ENCODE results near the gene NBL1.

Gene NBL1

DNA sequence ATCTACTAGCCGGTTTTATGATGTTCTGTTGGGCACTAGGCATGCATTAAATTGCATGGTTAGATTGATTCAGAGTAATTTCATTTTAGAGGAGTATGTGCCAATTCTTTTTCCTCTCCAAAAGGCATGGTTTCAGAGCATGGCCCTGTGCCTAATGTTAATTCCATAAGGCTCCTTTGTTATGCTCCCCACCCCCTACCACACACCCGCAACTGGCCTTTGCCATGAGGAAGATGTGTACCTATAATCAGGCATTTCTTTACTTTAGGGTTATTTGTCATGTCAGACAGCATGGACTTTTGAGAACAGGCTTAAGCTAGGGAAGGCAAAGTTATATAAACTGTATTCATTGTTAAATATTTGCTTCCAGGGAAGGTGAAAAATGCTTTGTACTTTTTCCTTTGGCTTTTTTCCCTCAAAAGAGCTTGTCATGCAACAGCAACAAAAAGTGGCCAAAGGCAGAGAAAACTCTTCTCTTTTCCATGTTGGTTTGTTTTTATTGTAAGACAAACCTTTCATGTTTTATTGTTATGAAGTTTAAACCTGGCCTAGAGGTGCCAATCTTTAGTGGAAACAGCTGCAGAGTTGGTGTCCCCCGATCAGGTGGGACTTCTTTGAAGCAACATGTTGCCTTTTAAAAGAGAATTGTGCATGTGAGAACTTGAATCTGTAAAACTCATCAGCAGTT, 24.3 kb upstream of the NBL1 start:
- ChIA-PET CTCF (no interaction called here), POLR2A (ENCODE audit: low non-redundant PET) (no interaction called here)
- TF ChIP-seq, protein P1, sequence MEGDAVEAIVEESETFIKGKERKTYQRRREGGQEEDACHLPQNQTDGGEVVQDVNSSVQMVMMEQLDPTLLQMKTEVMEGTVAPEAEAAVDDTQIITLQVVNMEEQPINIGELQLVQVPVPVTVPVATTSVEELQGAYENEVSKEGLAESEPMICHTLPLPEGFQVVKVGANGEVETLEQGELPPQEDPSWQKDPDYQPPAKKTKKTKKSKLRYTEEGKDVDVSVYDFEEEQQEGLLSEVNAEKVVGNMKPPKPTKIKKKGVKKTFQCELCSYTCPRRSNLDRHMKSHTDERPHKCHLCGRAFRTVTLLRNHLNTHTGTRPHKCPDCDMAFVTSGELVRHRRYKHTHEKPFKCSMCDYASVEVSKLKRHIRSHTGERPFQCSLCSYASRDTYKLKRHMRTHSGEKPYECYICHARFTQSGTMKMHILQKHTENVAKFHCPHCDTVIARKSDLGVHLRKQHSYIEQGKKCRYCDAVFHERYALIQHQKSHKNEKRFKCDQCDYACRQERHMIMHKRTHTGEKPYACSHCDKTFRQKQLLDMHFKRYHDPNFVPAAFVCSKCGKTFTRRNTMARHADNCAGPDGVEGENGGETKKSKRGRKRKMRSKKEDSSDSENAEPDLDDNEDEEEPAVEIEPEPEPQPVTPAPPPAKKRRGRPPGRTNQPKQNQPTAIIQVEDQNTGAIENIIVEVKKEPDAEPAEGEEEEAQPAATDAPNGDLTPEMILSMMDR (conservative IDR thresholded peaks at IDR 0.05; ENCODE audit: low read depth), result no peak
- no peak for DNase-seq (ENCODE audit: low spot score)
- no peak overlapping the region for H3K27ac ChIP-seq

DNA sequence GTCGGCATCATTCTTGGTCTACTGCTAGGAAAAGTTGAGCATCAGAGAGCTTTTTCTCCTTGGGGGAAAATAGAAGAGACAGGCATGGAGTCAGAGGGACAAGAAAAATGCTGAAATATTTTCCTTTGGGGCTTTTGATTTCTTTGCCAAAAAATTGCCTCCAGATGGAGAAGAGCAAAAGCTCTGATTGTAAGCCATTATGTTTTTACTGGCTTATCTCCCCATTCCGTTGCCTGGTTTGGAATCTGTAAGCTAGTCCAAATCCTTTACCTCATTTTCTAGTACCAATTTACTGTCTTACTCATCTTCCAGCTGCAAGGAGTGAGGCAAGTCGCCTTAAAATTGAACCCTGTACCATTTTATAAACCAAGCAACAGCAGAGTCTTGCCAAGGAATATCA, 23.3 kb upstream of the NBL1 start:
- DNase-seq (ENCODE audit: low spot score), result no peak
- CTCF ChIA-PET, result interaction anchor here (0.6 kb wide), 1 partner anchor 22 kb away, joined by 3 read pairs; no protein-coding TSS in a partner anchor

DNA sequence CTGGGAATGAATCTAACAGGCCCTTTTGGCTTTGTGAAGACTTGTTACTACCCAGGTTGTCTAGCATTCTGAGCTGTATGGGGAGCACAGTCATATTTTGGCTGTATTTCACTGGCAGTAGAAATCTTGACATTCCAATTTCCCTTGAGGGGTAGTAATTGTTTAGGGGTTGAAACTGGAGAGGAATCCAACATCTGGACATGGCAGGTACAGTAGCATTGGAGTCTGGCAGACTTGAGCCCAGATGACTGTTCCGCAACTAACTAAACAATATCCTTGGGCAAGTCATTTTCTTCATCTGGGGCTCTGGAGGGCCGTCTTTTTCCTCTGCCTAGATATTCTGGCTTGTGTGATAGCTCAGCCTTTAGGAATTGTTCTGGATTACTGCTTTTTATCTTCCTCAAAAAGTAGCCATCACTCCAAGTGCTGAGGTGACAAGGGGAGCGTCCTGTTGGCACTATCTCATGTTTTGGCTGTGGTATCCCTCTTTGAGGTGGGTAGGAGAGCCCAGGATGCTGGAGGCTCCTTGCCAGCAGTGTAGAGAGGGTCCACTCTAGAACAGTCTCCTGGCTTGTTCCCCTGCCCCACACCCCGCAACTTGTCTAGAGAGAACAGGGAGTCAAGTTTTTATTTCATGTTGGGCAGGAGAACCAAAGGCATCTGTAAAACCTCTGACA, 22.7 kb upstream of the NBL1 start:
- CTCF ChIA-PET, result interaction anchor here (0.6 kb wide), 1 partner anchor 21 kb away, joined by 3 read pairs; no protein-coding TSS in a partner anchor
- POLR2A ChIA-PET (ENCODE audit: low non-redundant PET), result no interaction called here
- no peak for DNase-seq (ENCODE audit: low spot score)
- TF ChIP-seq, protein P1 (conservative IDR thresholded peaks at IDR 0.05; ENCODE audit: low read depth), result no peak
- peak overlapping the region; percentile 60 for H3K27ac ChIP-seq

More for the DNA sequence above, 23.3 kb upstream of the NBL1 start:
- TF ChIP-seq, protein P1 (conservative IDR thresholded peaks at IDR 0.05; ENCODE audit: low read depth), result no peak
- POLR2A ChIA-PET (ENCODE audit: low non-redundant PET), result no interaction called here
- H3K27ac ChIP-seq, result no peak overlapping the region

DNA sequence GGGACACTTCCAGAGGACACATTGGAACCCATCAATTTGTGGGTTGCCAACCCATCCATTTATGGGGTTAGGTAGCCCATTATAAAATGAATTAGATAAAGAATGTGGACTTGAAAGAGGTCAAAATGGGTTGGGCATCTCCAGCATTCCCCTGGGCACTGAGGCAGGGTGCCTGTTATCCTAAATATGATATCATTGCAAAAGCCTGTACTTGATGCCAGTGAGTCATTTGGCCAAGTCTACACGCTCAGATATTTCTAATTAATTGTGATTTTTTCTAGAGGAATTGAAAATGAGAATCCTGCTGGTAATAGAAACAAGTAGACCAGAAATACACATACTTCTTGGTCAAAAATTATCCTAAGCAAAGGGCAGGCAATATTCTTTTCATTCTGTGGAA, 21.9 kb upstream of the NBL1 start:
- POLR2A ChIA-PET (ENCODE audit: low non-redundant PET), result no interaction called here
- CTCF ChIA-PET, result no interaction called here
- TF ChIP-seq, protein P1 (conservative IDR thresholded peaks at IDR 0.05; ENCODE audit: low read depth), result no peak
- DNase-seq (ENCODE audit: low spot score), result peak; percentile 54
- H3K27ac ChIP-seq, result no peak overlapping the region

DNA sequence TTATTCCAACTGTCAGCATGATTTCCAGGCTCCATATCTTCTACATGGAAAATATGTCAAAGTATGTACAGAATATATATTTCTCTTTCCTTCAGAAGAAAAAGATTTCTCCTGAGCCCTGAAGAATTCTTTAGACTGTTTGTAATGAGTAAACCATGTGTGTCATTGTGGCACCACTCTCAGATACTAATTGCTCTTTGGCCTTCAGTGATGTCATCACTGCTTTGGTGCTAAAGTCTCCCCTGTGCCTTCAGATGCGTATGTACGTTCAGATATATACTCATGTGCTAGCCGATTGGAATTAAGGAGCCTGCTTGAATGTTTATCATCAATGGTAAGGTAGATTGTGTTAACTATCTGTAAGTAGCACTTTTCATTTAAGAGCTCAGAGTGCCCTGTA, 20.6 kb upstream of the NBL1 start:
- POLR2A ChIA-PET (ENCODE audit: low non-redundant PET), result no interaction called here
- CTCF ChIA-PET, result interaction anchor here (0.7 kb wide), 1 partner anchor 108 kb away, joined by 4 read pairs; no protein-coding TSS in a partner anchor

DNA sequence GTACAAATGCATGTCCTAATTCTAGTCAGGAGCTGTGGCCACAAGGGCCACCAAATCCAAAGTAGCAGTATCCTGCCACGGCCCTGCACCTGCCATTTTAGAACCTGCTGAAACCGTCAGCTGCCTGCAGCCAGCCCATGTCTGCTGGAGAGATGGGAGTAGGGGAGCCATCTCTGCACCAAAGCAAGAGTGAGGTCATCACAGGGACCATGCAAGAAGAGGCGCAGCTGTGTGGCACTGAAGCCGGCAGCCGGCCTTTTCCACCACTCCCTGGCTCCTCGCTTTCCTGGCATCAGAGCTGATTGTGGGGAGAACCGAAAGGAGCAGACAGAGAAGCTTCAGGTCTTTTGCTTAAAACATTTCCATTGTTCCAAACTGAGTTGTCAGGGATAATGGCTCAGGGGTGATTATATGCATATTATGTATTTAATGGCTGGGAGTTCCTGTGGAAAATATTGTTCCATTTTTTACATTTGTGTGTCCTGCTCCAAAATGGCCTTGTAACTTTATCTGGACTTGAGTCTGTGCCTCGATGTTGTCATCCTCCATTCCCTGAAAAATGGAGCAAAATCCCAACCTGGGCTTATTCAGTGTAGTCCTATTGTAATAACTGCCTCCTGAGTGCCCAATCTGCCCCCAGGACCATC, 18.7 kb upstream of the NBL1 start:
- CTCF ChIA-PET, result no interaction called here
- no peak overlapping the region for H3K27ac ChIP-seq
- DNase-seq (ENCODE audit: low spot score), result no peak
- POLR2A ChIA-PET (ENCODE audit: low non-redundant PET), result no interaction called here
- TF ChIP-seq, protein P1 (conservative IDR thresholded peaks at IDR 0.05; ENCODE audit: low read depth), result no peak

More for the DNA sequence above, 20.6 kb upstream of the NBL1 start:
- no peak for DNase-seq (ENCODE audit: low spot score)
- TF ChIP-seq, protein P1 (conservative IDR thresholded peaks at IDR 0.05; ENCODE audit: low read depth), result no peak
- H3K27ac ChIP-seq, result no peak overlapping the region
